Stimulated activated CD8-positive, alpha-beta memory T cell treated with anti-CD3 and anti-CD28 coated beads, Interleukin-7, amount 100 ng/mL, for 48 hours (primary cell): ENCODE results near the gene SSH2.

Source experiments
- DNase-seq, 2 donors: peaks; one replicate each; pipeline ENCODE4 v3.0.0-alpha.2; 2020; ENCODE audit warnings: low read depth in 1 of 2; ENCODE audit errors: extremely low read depth in 1 of 2

Gene SSH2

DNA sequence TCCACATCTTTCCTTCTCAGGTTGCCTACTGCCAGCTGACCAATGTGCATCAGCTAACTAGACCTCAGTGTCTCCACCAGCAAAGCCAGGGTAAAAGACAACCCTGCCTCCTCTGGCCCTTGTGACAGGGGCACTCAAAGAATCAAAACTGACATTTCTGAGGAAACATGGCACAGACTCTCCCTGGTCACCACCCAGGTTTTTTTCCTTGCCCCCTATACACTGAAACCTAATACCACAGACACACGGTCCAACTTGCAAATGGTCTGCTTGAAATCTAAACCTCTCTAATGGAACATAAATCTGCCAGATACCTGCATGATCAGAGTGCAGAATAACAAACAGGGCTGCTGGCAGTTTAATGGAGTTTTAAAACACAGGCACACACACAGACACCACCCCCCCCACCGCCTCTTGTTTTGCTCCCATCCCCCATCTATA is 287.8 kb downstream of the SSH2 start:
- no peak for DNase-seq

DNA sequence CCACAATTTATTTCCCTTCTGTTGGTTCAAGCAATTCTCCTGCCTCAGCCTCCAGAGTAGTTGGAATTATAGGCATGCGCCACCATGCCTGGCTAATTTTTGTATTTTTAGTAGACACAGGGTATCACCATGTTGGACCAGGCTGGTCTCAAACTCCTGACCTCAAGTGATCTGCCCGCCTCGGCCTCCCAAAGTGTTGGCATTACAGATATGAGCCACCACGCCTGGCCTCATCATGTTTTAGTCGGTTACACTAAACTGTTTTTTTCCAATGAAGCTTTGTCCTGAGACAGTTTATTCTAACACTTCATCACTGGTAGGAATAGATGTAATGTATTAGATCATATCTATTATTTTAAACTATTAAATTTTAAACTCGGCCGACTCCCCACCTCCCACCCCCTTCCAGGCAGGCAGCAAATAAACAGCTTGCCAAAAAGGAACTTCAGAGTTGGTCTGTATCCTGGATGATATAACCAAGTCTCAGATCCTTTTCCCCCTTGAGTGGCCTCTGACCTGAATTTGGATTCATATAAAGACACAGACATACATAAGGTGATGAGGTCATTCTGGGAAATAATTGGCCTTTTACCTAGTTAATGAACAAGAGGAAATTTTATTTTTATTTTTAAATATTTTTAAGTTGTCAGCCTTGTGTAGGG is 288.9 kb downstream of the SSH2 start:
- DNase-seq, result no peak

DNA sequence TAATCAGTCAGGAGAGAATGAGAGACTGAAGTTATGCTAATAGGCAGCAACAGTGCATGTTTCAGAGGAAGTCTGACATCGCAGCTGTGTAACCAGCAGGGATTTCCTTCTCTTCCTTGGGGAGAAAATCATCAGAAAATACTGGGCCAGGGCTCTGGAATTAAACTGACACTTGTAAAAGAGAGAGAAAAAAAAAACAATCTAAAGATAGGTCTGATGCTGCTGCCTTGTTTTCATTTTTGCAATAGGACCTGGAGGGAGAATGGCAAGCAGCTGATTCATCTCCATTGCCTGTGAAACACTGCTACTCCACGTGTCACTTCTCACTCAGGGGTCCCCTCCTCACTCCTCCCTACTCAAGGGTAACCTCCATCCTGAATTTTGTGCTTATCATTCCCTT is 289.6 kb downstream of the SSH2 start:
- no peak for DNase-seq

DNA sequence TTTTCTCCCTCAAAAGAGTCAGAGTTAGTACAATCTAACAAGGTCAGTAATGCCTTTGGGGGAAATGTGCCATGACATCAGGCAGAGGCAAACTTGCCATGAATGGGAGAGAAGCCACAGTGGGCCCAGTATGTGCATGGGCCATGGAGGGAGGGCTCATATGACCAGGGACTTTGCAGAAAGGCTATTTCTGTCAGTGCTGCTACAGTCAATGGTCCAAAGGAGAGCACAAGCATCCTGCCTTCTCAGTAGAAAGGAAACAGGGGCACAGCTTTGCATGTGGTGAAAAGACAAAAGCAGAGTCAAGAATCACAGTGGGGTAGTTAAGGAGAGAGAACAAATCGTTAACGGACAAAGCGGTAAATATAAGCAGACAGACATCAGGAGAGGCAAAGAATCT is 296.1 kb downstream of the SSH2 start:
- DNase-seq, result no peak

DNA sequence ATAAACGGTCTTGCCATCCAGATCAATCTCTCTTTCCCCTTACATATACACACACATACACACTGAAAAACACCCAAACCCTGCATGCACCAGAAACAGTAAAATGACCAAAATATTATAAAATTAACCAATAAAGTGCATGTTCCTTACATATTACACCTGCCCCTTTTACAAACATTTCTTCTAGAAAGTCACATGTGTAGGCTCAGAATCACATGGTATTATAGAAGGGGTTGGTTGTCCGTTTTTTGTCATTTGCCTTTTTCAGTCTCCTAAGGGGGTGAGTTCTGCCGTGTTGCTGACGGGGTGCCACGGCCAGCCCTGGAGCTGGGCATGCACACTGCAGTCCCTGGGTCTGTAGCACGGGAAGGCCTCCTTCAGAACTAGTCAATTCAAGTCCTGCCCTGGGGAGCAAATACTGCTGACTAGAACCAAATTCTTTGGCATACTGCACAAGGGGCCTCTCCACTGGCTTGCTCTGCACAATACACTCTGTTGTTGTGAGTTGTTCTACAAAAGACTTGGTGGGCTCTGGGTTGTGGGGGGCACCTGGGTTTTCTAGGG is 299.3 kb downstream of the SSH2 start:
- no peak for DNase-seq

DNA sequence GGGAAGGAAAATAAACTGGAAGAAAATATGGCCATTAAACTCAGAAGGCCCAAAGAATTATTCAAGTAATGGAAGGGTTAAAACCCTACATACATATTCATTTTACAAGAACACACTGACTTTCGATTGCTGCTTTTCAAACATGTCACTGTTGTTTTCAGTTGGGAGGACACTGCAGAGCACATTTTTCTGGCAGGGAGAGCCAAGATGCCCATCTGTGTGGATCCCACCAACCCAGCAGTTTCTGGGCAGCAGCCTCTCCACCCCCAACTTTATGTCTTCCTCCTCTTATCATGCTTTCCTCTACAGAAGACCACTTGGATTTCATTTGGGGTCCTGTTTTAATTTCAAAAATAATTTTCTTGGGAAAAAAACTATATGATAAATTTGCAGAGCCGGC is 300.2 kb downstream of the SSH2 start:
- no peak for DNase-seq

DNA sequence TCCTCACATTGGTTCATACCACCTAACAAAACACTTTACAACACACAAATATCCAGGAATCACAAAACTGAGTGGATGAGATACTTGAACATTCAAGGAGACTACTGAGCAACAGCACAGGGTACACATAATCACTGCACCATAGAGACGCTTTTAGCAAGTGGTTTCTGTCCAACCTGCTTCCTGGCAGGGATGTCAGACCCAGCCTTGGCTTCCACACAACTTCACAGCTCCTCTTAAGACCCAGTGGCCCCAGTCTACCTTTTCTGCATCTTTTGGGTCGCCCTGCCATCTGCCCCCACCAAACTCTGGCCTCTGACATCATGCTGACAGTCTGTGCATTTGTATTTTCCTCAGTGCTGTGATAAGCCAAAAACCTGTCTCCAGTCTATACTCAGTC is 301.4 kb downstream of the SSH2 start:
- DNase-seq, result no peak

DNA sequence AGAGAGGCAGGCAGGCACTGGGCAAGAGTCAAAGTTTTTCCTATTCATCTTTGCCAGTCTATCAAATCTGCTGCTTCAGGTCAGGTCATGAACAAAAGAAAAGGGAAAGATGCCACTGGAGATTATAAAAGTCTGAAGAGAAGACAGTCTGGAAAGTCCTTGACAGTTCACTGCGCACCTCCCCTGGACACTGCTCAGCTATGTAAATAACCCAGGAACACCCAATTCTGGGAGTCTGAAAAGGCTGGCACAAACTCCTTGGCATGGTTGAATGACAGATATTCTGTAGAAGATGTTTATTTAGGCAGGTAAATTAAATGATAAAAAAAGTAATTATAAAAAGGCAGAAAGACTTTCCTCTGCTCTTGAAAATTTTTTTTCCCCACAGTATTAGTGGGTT is 302.1 kb downstream of the SSH2 start:
- no peak for DNase-seq

DNA sequence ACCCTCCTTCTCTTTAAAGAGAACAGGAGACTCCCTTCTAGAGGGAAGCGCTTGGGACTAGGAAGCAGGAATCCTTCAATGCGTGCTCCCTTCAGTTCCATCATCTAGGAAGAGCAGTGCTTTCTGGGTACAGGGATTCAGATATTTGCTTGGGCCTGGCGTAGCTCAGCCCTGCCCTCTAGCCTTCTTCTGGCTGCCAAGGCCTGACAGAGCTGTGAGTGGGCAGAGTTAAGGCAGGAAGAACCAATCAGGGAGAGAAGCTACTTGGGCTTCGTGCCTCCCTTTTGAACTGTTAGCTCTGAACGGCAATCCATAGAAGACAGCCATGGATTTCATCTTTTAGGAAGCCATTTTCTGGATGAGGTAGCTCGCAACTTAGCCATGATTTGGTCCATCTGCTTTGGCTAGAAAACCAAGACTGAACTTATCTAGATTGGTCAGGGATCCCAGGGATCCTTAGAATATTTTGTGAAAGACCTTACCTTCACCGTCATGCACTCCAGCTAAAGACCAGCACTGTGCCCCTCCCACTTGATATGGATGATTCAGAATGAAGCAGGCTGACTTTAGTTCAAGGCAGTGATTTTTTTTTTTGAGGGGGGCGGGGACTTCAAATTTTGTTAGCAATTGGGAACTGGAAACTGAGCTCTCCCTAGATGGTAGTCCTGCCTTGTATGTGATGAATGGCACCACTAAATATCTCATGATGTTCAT is 304.8 kb downstream of the SSH2 start:
- no peak for DNase-seq

DNA sequence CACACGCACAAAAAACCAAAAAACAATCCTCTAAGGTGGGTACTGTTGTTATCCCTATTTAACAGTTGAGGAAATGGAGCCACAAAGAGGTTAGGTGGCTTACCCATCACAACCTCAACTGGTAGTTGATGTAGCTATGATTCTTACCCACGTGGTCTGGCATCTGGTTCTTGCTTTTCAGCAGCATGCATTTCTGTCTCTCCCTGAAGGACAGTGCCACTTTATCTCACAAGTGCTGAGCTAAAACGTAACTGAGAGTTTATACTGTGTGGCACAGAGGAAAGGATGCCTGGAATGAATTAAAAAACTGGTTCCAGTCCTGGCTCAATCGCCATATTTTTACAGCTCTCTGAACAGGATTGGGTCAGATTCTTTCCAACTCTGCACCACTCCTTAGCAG is 305.4 kb downstream of the SSH2 start:
- no peak for DNase-seq

DNA sequence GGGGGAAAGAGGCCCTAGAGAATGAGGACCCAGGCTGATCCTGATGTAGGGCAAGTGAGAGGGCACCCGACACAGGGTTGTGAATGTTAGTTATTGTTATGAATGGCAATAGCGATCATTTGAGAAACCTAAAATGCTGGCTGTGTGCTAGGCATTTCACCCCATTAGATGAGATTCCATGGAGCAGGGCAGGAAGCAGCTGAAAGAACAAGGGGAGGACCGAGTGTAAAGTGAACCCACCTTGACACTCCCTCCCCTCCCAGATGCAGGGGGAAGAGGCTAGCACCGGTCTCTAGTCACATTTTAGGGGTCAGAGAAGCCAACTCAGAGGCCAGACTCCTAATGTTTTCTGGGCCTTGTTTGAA is 306.8 kb downstream of the SSH2 start:
- DNase-seq, result no peak

DNA sequence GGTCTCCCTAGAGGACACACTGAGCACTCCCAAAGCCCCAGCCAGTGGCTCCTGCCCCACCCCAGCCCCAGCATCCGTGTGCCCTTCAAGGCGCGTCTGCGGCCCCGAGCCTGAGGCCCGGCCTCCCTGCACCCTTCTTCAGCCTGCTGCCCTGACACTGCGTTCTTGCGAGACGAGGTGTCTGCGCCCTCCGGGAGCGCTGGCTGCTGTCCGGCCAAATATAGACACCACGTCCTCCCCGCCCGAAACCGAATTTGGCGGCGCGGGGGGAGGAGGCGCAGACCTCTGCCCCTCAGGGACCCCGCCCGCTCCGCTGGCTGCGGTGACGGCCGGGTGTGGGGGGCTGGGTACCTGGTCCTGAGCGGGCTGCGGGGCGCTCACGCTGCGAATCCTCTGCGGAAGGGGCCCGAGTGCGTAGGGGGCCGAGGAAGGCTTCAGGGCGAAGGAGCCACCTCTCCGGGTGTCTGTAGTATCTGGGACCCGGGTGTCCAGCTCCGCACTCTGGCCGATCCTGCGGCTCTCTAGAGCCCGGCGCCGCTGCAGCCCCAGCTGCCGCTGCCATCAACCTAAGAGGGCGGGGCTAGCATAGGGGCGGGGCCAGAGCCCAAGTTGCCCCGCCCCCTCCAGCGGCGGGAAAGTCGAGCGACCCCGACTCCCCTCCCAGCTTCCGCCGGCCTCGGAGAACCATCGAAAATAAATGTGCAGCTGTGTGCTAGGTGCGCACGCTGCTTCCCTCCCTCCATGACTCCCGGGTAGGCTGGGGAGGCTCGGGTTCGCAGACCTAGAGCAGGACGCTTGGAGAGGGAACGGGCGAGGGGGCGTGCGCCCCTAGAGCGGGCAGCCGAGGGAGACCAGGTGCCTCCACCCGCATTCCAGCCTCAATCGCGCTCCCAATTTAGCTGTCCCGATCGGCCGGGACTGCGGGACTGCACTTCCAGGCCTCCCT is 307.4 kb downstream of the SSH2 start, which contains the start of gene CORO6:
TSS of gene CORO6 (minus strand) at position 576 of the 946 bp plus-strand sequence. CDS start 1,491 bp downstream, outside the sequence.
- peak in 1 of 2 donors; percentile 42 for DNase-seq

DNA sequence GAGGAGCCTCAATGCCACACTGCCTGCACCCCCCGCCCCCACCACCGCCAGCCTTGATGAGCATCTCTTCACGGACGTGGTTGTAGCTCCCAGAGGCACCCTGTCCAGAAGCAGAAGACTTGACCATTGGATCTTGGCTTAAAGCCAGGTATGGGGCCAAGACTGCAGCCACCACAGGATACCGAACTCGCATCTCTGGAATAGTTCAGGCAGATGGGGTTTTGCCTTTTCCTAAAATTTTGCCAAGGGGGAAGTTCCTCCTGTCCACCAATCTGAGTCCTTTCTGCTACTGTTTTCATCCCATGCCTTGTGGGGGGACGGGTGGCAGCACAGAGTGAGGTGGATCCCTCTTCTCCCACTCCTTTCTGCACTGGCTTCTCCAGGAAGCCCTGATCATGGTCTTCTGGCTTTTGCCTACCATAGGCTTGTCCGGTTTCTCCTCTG is 308.3 kb downstream of the SSH2 start:
- DNase-seq, result no peak

DNA sequence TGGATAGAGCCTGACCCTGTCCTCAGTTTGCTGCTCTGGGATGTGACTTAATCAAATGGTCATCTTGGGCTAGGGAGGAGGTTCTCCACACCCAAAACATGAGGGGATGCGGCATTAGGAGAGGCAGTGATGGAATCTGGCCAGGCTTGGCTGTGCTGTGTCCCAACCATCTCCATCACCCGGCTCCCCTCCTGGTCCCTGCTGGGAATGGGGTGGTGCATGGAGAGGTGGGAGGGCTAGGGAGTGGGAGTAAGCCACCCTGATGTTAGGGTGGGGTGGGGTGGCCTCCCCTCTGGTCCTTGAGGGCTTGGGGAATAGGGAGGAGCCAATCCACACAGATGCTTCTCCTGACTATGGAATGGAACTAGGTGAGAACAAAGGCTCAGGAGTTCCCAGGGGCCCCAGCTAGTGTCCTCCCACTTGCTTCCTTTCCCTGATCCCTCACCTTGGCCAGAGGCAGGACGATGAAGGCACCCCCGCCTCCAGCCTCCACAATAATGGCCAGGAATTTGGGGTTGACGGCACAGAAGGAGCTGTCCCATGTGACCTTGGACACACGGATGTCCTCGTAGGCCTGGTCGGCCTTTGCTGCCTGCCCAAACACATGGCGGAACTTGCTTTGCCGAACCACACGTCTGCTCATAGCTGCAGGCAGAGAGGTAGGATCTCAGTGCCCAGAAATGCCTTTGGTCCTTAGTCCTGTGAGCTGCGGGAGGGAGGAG is 309.1 kb downstream of the SSH2 start:
- no peak for DNase-seq

DNA sequence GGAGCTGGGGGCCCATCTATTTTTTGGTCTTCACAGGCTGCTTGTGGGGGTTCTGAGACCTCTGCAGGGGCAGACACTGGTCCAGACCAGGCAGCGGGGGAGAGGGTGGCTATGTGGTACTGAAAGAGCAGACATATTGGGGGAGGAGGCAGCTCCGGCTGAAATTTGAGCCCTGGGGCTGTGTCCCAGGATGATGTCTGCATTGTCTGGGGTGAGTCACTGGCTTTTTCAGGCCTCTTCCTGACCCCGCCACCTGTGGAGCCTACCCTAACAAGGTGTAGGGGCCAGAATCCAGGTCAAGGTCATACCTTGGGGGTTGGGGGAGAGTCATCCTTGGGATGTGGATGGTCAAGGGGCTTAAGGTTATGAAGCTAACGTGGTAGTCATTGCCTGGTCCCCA is 309.8 kb downstream of the SSH2 start:
- no peak for DNase-seq

DNA sequence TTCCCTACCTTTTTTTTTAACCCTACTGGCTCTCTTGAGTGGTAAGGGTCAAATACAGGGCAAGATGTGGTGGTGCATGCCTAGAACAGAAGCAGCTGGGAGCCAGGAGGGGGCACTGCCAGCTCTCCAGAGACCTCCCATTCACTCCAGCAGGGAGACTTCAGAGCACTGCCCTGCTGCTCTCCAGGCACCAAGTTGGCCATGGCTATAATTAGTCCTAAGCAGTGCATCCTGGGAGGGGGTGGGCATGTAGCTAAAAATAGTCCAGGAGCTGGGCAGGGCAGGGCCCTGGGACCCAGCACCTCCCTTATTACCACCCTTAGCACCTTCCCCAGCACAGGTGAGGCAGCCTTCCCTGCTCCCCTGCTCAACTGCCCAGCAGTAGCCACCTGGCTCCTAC is 310.8 kb downstream of the SSH2 start:
- DNase-seq, result no peak

DNA sequence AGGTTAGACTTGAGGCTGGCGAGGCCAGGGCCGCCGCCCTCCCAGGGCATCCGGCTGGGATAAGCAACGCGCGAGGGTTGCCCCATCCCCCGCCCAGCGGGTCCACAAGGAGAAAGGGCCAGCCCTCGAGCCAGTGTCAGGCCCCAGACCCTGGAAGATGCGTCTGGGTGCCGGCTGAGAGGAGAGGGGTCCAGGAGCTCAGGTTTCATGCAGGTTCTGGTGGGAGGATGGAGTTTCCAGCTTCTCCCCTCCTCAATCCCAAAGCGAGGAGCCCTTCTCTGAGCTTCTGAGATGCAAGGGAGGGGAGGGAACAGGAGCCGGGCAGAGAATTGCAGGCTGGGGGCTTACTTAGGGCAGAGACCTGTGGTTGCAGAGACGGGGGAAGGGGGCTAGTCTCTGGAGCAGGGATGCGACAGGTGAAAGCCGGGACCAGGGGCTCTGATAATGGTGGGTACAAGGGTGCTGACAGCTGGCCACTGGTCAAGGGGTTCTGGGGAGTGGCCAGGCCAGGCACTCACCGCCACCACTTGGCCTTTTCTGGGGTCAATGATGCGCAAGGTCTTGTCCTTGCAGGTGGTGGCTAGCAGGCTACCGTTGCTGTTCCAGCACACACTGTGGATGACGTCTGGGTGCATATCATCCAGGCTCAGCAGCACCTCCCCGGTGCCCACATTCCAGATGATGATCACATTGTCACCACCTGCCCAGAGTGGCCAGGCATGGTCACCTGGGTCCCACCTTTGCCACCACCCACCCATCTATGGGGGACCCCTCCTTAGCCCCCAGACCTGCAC is 311.6 kb downstream of the SSH2 start:
- DNase-seq, result no peak

DNA sequence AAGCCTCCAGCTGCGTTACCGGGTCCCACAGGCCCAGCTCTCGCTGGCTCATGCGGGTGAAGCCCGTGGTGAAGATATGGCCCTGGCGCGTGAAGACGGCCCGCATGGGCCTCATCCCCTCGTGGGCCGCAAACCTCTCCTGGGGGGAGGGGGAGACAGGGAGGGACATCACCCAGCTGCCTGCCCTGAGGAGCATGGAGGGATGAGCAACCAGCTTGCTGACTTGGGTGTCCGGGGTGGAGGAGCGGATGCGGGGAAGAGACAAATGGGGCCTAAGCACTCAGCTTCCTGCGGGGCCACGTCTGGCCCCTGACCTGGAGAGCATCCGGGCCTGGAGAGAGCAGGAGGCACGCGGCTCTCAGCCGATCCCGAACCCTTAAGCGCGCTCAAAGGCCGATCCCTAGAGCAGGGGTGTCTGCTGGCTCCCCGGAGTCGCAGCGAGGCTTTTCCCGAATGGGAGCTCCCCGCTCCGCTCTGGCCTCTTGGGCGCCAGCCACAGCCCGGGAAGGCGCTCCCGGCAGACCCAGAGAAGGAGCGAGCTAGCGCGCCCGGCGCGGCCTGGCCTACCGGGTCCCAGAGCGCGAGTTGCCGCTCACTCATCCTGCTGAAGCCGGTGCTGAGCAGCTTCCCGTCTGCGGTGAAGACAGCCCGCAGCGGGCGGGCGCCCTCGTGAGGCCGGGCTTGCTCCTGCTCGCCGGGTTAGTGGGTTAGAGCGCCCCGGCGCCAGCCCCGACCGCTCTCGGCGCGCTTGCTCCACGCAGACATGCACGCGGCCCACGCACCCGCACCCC is 312.4 kb downstream of the SSH2 start:
- DNase-seq, result peak; percentile 76 to 84

DNA sequence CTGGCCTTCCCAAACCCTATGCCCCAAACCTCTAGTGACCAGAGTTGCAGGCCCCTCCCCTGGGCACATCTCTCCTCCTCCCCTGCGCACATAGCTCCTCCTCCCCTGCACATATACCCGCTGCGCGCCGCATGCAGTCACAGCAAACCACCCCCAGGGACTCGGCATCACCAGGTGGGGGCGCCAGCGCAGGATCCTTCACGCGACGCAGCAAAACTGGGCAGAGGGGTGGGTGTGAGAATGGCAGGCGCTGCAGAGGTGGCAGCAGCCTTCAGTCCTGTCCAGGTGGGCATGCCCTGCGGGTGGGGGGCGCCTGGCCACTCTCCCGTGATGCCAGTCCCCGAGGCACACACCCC is 312.9 kb downstream of the SSH2 start:
- peak; percentile 78 to 88 for DNase-seq
